Amniotic stem cell (primary cell): ENCODE data around the gene GRIK1.

Source experiments
- DNase-seq: peaks from one replicate; lab custom pipeline; 2025; lab: John Stamatoyannopoulos, UW

Gene GRIK1

GRCh38 chr21:29827647-29828046, 112.1 kb downstream of the GRIK1 start:
- no peak for DNase-seq

- no peak for DNase-seq
Measured at GRCh38 chr21:29827236-29827635, 112.6 kb downstream of the GRIK1 start.

GRCh38 chr21:29826386-29826785, 113.4 kb downstream of the GRIK1 start:
- no peak for DNase-seq

GRCh38 chr21:29825936-29826335, 113.9 kb downstream of the GRIK1 start:
- DNase-seq, result no peak

- DNase-seq, result no peak
Measured at GRCh38 chr21:29825345-29825744, 114.5 kb downstream of the GRIK1 start.

- no peak for DNase-seq
Measured at GRCh38 chr21:29822064-29822463, 117.7 kb downstream of the GRIK1 start.

- DNase-seq, result no peak
Measured at GRCh38 chr21:29821230-29821629, 118.6 kb downstream of the GRIK1 start.

GRCh38 chr21:29819675-29820326, 120.0 kb downstream of the GRIK1 start:
- DNase-seq, result no peak

GRCh38 chr21:29818383-29818921, 121.3 kb downstream of the GRIK1 start:
- DNase-seq, result no peak

GRCh38 chr21:29817450-29817849, 122.3 kb downstream of the GRIK1 start:
- no peak for DNase-seq

- DNase-seq, result no peak
Measured at GRCh38 chr21:29812947-29813346, 126.8 kb downstream of the GRIK1 start.

GRCh38 chr21:29810871-29811270, 128.9 kb downstream of the GRIK1 start:
- DNase-seq, result no peak

- no peak for DNase-seq
Measured at GRCh38 chr21:29808153-29808552, 131.6 kb downstream of the GRIK1 start.

GRCh38 chr21:29805105-29805504, 134.7 kb downstream of the GRIK1 start:
- DNase-seq, result no peak

GRCh38 chr21:29803191-29803590, 136.6 kb downstream of the GRIK1 start:
- DNase-seq, result no peak

- DNase-seq, result no peak
Measured at GRCh38 chr21:29801122-29801521, 138.7 kb downstream of the GRIK1 start.

- no peak for DNase-seq
Measured at GRCh38 chr21:29800056-29800455, 139.7 kb downstream of the GRIK1 start.

- no peak for DNase-seq
Measured at GRCh38 chr21:29798840-29799239, 141.0 kb downstream of the GRIK1 start.

- DNase-seq, result no peak
Measured at GRCh38 chr21:29797155-29797554, 142.6 kb downstream of the GRIK1 start.

- no peak for DNase-seq
Measured at GRCh38 chr21:29793712-29794111, 146.1 kb downstream of the GRIK1 start.

GRCh38 chr21:29789393-29789792, 150.4 kb downstream of the GRIK1 start:
- no peak for DNase-seq

- no peak for DNase-seq
Measured at GRCh38 chr21:29788752-29789151, 151.0 kb downstream of the GRIK1 start.

- no peak for DNase-seq
Measured at GRCh38 chr21:29787361-29787909, 152.4 kb downstream of the GRIK1 start.
